ENCODE measurements around the gene CHST10. TPM values are rescaled to one million over a fixed set of nuclear protein-coding genes. Genes with fewer than 3 reads are reported as not detected.

Gene CHST10
- total RNA-seq, 1 donor from 2014 or later, result 20.6 TPM

GRCh38 chr2:100391735-100392515 is 25.5 kb downstream of the CHST10 start:
- Mint-ChIP-seq H3K4me3 (ENCODE audit: unreplicated experiment) (no peak overlapping the region), H3K4me1 (ENCODE audit: unreplicated experiment) (no peaks in the 10 kb centered on the region), H3K27ac (ENCODE audit: unreplicated experiment) (no peak overlapping the region), H3K36me3 (ENCODE audit: low read depth, unreplicated experiment) (peaks cover 13% of the 10 kb centered on the region), H3K9me3 (ENCODE audit: unreplicated experiment) (no peaks in the 10 kb centered on the region), H3K27me3 (ENCODE audit: unreplicated experiment) (peaks cover 7% of the 10 kb centered on the region)
- no peak for DNase-seq (ENCODE audit: low spot score)
- no peak for TF ChIP-seq CTCF (IDR thresholded peaks at IDR 0.05; ENCODE audit: unreplicated experiment)

GRCh38 chr2:100390001-100390940 is 27.2 kb downstream of the CHST10 start:
- peaks cover 13% of the 10 kb centered on the region for H3K36me3 Mint-ChIP-seq (ENCODE audit: low read depth, unreplicated experiment)
- H3K4me3 Mint-ChIP-seq (ENCODE audit: unreplicated experiment), result no peak overlapping the region
- no peak overlapping the region for H3K27ac Mint-ChIP-seq (ENCODE audit: unreplicated experiment)
- no peaks in the 10 kb centered on the region for H3K9me3 Mint-ChIP-seq (ENCODE audit: unreplicated experiment)
- no peak for DNase-seq (ENCODE audit: low spot score)
- no peaks in the 10 kb centered on the region for H3K4me1 Mint-ChIP-seq (ENCODE audit: unreplicated experiment)
- H3K27me3 Mint-ChIP-seq (ENCODE audit: unreplicated experiment), result peaks cover 10% of the 10 kb centered on the region
- no peak for TF ChIP-seq CTCF (IDR thresholded peaks at IDR 0.05; ENCODE audit: unreplicated experiment)

- Mint-ChIP-seq H3K4me3 (ENCODE audit: unreplicated experiment) (no peak overlapping the region), H3K27me3 (ENCODE audit: unreplicated experiment) (peaks cover 8% of the 10 kb centered on the region), H3K27ac (ENCODE audit: unreplicated experiment) (no peak overlapping the region), H3K36me3 (ENCODE audit: low read depth, unreplicated experiment) (peaks cover 4% of the 10 kb centered on the region), H3K9me3 (ENCODE audit: unreplicated experiment) (no peaks in the 10 kb centered on the region), H3K4me1 (ENCODE audit: unreplicated experiment) (no peaks in the 10 kb centered on the region)
- no peak for DNase-seq (ENCODE audit: low spot score)
- TF ChIP-seq CTCF (IDR thresholded peaks at IDR 0.05; ENCODE audit: unreplicated experiment), result no peak
Measured at GRCh38 chr2:100388703-100389102, 28.8 kb downstream of the CHST10 start.

- no peak overlapping the region for H3K4me3 Mint-ChIP-seq (ENCODE audit: unreplicated experiment)
- H3K27me3 Mint-ChIP-seq (ENCODE audit: unreplicated experiment), result peaks cover 5% of the 10 kb centered on the region
- TF ChIP-seq CTCF (IDR thresholded peaks at IDR 0.05; ENCODE audit: unreplicated experiment), result no peak
- H3K27ac Mint-ChIP-seq (ENCODE audit: unreplicated experiment), result no peak overlapping the region
- H3K4me1 Mint-ChIP-seq (ENCODE audit: unreplicated experiment), result no peaks in the 10 kb centered on the region
- DNase-seq (ENCODE audit: low spot score), result no peak
- H3K36me3 Mint-ChIP-seq (ENCODE audit: low read depth, unreplicated experiment), result no peaks in the 10 kb centered on the region
- no peaks in the 10 kb centered on the region for H3K9me3 Mint-ChIP-seq (ENCODE audit: unreplicated experiment)
Measured at GRCh38 chr2:100383954-100384353, 33.5 kb downstream of the CHST10 start.
